HUDEP-2 (cell line): ENCODE data around the gene PLEKHG2.
"Not testable (repeated sequence)": the region's sequence is repeated elsewhere in the genome, so short reads cannot be mapped to it uniquely, and the experiment has no call there.

Experiments
- DNase-seq, 76 experiments: peaks; one replicate each; lab custom pipeline; 2025; ENCODE audit not compliant: unreplicated experiment in 76 of 76; lab: John Stamatoyannopoulos, UW

Gene PLEKHG2

GRCh38 chr19:39412100-39412866, at the start of gene PLEKHG2:
Gene PLEKHG2, plus strand, starts transcription at chr19:39412669. Its CDS starts 1,418 bp downstream, at chr19:39414087.
- DNase-seq: peak; percentile 82 to 100 (median 98)

GRCh38 chr19:39362682-39363657, 49.5 kb upstream of the PLEKHG2 start:
- DNase-seq: no peak

DNA sequence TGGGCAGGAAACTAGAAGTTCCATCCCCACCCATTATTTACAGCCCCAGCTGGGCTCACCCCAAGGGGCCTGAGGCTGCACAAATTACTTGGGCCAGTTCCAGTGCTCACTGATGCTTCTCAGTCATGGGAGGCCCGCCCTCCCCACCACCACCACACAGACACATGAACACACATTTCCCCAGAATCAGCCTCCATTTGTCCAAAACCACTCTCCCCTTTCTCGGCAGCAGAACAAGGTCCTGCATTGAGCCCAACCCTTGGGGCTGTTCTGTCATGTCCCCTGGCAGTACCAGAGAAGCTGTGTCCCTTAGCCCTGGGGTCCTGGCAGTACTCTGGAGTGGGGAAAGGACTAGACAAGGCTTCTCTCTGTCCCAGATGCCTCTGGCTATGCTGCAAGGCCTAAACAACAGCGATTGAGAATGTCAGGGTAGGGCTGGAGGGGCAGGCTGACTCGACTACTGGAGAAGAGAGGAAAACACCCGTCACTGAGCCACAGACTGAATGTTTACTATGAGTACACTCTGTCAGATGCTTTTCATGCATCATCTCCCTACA, 48.5 kb upstream of the PLEKHG2 start:
- peak in 31 of 76 experiments; percentile 12 to 68 (median 31) for DNase-seq

DNA sequence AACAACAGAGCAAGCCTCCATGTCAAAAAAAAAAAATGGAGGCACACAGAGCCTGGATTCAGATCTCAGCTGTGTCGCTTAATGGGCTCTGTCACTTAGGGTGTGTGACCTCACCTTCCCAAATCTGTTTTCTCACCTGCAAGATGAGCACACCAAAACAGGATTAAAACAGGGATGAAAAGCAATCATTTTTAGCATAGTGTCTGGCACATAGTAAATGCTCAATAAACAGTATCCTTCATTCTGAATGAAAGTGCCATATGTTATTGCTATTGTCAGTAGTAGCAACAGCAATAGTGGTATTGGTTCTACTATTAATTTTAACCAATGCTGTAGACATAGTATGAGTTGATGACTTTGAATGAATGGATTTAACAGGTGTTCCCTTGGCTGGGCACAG, 46.9 kb upstream of the PLEKHG2 start:
- DNase-seq: no peak

- DNase-seq: no peak
Measured at GRCh38 chr19:39369200-39369599, 43.3 kb upstream of the PLEKHG2 start.

GRCh38 chr19:39370735-39371134, 41.7 kb upstream of the PLEKHG2 start:
- DNase-seq: no peak

- no peak for DNase-seq
Measured at GRCh38 chr19:39372047-39372802, 40.2 kb upstream of the PLEKHG2 start.

DNA sequence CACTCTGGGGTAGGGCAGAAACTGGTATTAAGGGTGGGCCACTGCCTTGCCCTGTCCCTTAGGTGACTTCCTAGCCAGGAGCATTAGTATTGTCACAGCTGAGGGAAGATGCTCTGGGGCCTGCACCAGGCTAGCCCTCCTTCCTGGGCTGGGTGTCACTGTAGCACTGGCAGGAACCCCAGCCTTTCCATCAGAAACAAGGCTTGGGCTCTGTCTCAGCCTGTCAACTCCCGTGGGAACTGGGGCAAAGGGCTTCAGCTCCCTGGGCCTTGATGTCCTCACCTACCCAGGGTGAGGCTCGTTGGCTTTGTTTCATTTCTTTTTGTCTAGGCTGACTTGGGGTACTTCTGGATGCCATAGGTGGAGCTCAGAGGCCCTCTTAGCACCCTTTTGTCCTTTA, 39.5 kb upstream of the PLEKHG2 start:
- DNase-seq: no peak

- no peak for DNase-seq
Measured at GRCh38 chr19:39375929-39376328, 36.5 kb upstream of the PLEKHG2 start.

GRCh38 chr19:39377373-39378362, 34.8 kb upstream of the PLEKHG2 start:
- no peak for DNase-seq

DNA sequence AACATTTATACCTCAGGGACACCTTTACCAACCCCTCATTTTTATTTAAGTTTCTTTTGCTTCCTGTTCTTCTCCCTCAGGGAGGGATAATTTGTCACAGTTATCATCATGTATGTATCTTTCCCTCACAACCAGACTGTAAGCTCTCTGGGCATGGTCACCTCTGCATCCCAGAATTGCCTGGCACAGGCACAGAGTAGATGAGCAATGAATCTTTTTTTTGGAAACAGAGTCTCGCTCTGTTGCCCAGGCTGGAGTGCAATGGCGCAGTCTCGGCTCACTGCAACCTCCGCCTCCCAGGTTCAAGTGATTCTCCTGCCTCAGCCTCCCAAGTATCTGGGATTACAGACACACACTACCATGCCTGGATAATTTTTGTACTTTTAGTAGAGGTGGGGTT, 33.1 kb upstream of the PLEKHG2 start:
- DNase-seq: not testable (repeated sequence)

DNA sequence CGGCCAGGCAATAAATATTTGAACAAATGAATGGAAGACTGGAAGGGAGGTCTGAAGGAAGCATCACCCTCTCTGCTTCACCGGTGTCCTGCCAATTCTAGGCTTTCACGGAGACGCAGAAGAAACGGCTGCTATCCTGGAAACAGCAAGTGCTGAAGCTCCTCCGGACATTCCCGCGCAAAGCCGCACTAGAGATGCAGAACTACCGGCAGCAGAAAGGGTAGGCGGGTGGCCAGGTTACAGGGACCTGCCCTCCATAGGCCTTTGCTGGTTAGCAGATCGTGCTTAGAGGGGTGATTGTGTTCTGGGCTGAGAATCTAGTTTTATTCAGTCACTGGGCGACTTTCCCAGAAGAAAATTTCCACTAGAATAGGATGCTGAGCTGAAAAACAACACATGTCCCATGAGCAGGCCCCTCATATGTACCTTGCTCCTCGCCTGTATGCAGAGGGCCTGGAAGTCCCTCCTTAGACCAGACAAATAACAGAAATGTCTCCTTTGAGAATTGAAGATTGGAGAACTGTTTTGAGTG, 32.5 kb upstream of the PLEKHG2 start:
- DNase-seq: no peak

DNA sequence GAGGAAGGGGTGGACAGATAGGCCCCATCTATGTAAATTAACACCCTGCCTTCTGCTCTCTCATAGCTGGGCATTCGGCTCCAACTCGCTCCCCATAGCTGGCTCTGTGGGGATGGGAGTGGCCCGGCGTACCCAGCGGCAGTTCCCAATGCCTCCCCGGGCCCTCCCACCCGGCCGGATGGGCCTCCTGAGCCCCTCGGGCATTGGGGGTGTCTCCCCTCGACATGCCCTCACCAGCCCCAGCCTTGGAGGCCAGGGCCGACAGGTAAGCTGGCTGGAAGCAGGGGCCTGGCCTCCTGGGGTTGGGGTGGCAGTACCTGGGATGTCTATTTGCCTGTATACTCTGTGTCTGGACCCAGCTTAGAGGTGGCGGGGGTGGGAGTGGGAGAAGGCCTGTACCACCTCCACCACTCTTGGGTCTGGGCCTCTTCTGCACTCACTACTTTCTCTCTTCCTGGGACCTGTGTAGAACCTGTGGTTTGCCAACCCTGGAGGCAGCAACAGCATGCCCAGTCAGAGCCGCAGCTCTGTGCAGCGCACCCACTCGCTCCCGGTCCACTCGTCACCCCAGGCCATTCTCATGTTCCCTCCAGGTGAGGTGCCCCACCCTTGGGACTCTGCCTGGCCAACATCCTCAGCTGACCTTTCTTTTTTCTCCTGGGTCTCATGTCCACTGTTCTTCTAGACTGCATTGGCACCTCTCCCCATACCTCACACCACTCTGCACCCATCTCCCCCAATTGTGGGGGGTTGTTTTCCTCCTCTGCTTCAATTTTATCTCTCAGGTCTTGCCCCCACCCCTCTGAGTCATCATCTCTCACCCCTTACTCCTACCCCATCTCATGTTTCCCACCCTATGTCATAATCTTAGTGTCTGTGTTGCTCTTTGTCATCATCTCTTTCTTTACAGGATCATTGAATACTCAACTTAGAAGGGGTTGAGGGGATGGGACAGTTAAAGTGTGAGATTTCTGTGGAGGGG, 31.7 kb upstream of the PLEKHG2 start:
- DNase-seq: no peak

GRCh38 chr19:39381910-39382611, 30.4 kb upstream of the PLEKHG2 start:
- DNase-seq: peak in 72 of 76 experiments; percentile 41 to 91 (median 76)

DNA sequence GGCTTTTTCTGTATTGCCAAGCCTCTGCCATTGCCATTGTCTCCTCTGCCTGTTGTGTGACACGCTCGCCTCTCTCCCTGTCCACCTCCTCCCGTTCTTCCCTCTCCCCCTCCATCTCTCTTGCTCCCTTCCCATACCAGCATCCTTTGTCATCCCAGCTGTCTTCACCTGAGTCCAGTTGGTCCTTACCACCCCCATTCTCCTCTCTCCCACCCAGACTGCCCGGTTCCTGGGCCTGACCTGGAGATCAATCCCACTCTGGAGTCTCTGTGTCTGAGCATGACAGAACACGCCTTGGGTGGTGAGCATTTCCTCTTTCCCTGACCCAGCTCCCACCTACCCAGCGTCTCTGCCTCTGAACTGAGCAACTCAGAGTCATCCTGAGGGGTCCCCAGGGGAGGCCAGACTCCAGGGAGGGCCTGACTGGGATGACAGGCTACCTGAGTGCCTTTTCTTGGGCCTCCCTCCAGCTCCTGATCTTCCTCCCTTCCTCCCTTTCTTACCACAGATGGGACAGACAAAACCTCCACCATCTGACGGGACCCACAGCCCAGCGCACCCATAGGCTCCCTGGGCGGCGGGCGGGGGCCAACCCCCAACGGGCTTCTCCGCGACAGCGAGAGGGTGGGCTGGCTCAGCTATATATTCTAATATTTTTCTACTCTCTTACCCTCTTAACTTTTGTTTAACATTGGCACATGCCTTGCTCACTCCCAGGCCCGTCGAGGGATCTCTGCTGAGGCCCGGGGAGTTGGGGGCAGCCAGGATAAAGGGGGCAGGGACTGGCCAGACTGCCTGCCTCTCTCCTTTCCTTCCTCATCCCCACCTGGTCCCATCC, 29.3 kb upstream of the PLEKHG2 start:
- DNase-seq: no peak

GRCh38 chr19:39384839-39385568, 27.5 kb upstream of the PLEKHG2 start:
- DNase-seq: no peak
